Activated CD8-positive, alpha-beta T cell treated with anti-CD3 and anti-CD28 coated beads for 36 hours (primary cell): ENCODE results near the gene SALL1. TPM values are rescaled to one million over a fixed set of nuclear protein-coding genes. Genes with fewer than 3 reads are reported as not detected.

Experiments used
- ATAC-seq: fragments of 200-7000 bp; cut with Tn5 transposase; one replicate; pipeline ENCODE4 v1.10.0; 2021; ENCODE audit warnings: mild to moderate bottlenecking, moderate library complexity
- CTCF ChIA-PET: fragments of 350-600 bp; sonication (Branson Sonifier 250); formaldehyde crosslinking; loops from one replicate; lab custom pipeline; 2021; ENCODE audit warnings: antibody characterized with exemption; lab: Charles Lee
- POLR2A ChIA-PET: fragments of 350-600 bp; sonication (Branson Sonifier 250); formaldehyde crosslinking; loops from one replicate; lab custom pipeline; 2021; ENCODE audit warnings: antibody characterized with exemption; lab: Charles Lee
- DNase-seq: peaks from one replicate; pipeline ENCODE4 v3.0.0-alpha.2; 2020
- H3K27ac Mint-ChIP-seq: one replicate; pipeline ENCODE4 v1.8.0; 2021; ENCODE audit warnings: mild to moderate bottlenecking, mixed read lengths
- H3K27me3 Mint-ChIP-seq: one replicate; pipeline ENCODE4 v1.8.0; 2021; ENCODE audit warnings: mixed read lengths
- H3K36me3 Mint-ChIP-seq: one replicate; pipeline ENCODE4 v1.8.0; 2021; ENCODE audit warnings: low read depth, mixed read lengths
- H3K4me1 Mint-ChIP-seq: one replicate; pipeline ENCODE4 v1.8.0; 2021; ENCODE audit warnings: low read depth, mixed read lengths
- H3K4me3 Mint-ChIP-seq: one replicate; pipeline ENCODE4 v1.8.0; 2021; ENCODE audit warnings: mild to moderate bottlenecking, moderate library complexity, mixed read lengths
- H3K9me3 Mint-ChIP-seq: one replicate; pipeline ENCODE4 v1.8.0; 2021; ENCODE audit warnings: mixed read lengths
- CTCF ChIP-seq: fragments of 200-600 bp; IDR thresholded peaks from one replicate; pipeline ENCODE4 v1.8.0; 2022; ENCODE audit warnings: antibody characterized with exemption, mild to moderate bottlenecking
- intact Hi-C: fragments of 100-400 bp; cut with micrococcal nuclease; formaldehyde crosslinking; loops from one replicate; pipeline ENCODE4 v1.10.0; 2022
- total RNA-seq, 2 experiments: library from RNA; stranded (reverse); gene quantifications; one replicate each; pipeline ENCODE4 v1.2.3, GENCODE V29; 2021

SALL1 gene
- total RNA-seq, 2 experiments from 2014 or later: not detected

DNA sequence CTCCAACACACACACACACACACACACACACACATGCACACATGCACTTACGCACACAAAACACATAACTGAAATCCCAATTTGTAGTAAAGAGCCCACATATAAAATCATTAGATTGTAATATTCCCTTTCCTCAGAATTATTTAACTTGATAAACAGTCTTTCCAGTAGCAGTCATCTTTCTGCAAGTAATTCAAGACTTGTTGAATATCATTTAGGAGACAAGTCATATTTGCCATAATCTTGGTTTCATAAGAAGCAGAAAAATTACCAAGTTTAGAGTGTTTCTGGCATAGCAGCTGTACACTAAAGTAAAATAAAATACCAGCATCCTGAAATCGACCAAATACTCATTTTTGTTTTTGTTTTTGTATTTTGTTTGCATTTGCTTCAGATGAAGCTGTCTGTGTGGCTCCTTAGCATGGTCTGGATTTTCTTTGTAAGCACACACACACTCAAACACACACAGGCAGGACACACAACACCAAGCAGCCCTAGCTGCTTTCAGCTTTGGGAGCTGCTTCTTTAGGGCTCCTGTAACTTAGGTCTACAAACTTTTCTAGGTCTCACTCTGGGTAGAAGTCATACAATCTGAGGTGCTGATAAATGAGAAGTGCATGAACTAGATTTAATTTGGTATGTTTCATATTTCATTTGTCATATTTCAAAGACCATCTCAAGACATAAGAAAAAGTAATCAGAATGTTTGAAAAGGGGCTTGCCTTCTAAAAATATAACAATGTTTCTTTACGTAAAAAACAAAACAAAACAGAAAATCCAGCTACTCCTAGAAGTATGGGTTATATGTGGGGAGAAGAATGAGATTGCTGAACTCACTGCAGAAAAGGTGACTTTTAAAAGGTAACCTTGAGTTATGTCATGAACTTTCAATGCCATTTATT lies 3.0 kb downstream of the SALL1 start:
- DNase-seq: no peak
- H3K4me3 Mint-ChIP-seq: no peak overlapping the region
- no peaks in the 10 kb centered on the region for H3K9me3 Mint-ChIP-seq
- TF ChIP-seq CTCF: no peak
- ATAC-seq: no peak
- peaks cover 40% of the 10 kb centered on the region for H3K27me3 Mint-ChIP-seq
- POLR2A ChIA-PET: no interaction called here
- H3K4me1 Mint-ChIP-seq: peaks cover 3% of the 10 kb centered on the region
- intact Hi-C loops: no loop called here
- no peak overlapping the region for H3K27ac Mint-ChIP-seq
- CTCF ChIA-PET: no interaction called here
- H3K36me3 Mint-ChIP-seq: no peaks in the 10 kb centered on the region

DNA sequence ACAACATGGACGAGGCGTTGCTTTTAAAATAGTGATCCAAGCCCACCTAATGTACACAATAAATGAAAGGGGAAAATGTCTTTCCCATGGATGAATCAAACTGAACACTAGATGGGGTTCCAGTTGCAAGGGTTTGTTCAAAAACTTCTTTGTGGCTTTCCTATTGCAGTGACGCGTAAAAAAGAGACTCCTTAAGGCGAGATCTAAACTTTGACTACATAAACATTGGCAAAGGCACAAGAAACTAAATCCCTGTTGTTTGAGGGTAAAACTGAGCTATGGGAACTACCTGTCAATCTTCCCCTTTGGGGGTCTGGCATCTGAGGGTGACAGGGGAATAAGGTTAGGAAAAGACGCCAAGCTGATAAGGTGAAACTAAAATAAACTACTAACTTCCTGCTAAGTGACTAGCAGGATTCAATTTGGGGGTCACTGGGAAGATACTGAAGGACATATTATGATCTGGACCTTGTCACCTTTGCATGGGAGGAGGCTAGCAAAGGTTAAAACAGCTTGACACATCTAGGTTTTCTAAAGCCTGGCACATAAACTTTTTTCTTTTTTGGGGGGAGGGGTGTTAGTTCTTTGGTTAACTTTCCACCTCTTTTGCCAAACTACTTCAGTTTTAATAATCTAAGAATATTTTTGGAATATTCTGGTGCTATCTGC lies 4.7 kb downstream of the SALL1 start:
- ATAC-seq (no peak), DNase-seq (no peak)
- Mint-ChIP-seq H3K4me3 (no peak overlapping the region), H3K27me3 (peaks cover 36% of the 10 kb centered on the region), H3K36me3 (no peaks in the 10 kb centered on the region), H3K4me1 (no peaks in the 10 kb centered on the region), H3K27ac (no peak overlapping the region), H3K9me3 (no peaks in the 10 kb centered on the region)
- intact Hi-C loops: no loop called here
- no peak for TF ChIP-seq CTCF
- POLR2A ChIA-PET: no interaction called here
- CTCF ChIA-PET: no interaction called here

DNA sequence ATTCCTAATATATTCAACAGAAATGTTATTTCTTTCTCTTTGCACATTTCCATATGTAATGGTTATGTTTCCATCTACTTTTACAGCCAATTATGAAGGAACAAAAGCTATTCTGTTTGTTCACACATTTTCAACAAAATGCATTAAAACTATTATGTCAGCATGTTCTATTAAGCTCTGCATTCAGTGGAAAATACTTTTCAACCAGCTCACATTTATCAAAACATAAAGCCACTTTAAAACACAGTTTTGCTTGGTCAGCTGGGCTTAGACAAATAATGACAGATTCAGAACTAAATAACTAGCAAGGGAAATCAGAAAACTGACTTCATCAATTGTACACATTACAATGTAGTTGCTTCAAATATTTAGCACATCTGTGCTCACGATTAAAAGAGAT lies 6.9 kb downstream of the SALL1 start:
- ChIA-PET CTCF (no interaction called here), POLR2A (interaction anchor here (0.7 kb wide), 1 partner anchor 9 kb away, joined by 3 read pairs; no protein-coding TSS in a partner anchor)
- Mint-ChIP-seq H3K4me3 (no peak overlapping the region), H3K27ac (no peak overlapping the region), H3K9me3 (no peaks in the 10 kb centered on the region), H3K27me3 (peaks cover 24% of the 10 kb centered on the region), H3K36me3 (no peaks in the 10 kb centered on the region), H3K4me1 (no peaks in the 10 kb centered on the region)
- TF ChIP-seq CTCF: no peak
- no peak for ATAC-seq
- DNase-seq: no peak
- intact Hi-C loops: no loop called here

DNA sequence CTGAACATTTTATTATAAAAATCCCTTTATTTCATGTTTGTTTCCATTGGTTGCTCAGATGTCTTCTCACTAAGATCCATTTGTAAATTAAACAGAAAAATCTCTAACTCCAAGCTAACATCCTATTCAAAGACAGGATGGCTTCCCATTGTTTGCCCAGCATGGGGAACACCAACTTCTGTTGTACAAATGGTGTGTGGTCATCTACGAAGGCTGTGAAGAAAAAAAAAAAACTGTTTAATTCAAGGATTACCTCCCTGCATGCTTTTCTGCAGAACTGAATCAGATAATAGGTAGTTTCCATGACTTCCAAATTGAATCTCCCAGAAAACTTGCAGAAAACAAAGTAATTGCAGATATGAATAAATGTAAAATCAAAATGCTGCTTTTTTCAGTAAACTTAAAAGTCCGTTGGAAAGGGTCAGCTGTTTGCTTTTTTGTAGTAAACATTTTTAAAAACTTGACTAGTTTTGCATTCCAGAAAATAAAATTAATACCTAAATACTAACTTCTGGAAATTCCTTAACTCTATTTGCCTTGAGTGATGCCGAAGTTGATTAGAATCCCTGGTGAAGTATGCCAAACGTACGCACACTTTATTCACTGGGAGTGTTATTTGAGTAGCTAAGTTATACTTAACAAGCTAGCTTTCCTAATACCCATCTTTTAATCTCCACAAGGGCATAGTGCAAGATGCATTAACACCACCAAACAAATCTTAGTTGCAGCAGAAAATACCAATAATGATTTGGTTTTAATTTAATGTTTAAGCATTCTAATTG lies 7.7 kb downstream of the SALL1 start:
- Mint-ChIP-seq H3K27me3 (peaks cover 16% of the 10 kb centered on the region), H3K9me3 (no peaks in the 10 kb centered on the region), H3K27ac (no peak overlapping the region), H3K4me1 (no peaks in the 10 kb centered on the region), H3K36me3 (no peaks in the 10 kb centered on the region), H3K4me3 (no peak overlapping the region)
- DNase-seq (no peak), ATAC-seq (no peak)
- intact Hi-C loops: no loop called here
- TF ChIP-seq CTCF: no peak
- CTCF ChIA-PET: no interaction called here
- POLR2A ChIA-PET: interaction anchor here (0.7 kb wide), 1 partner anchor 8 kb away, joined by 3 read pairs; no protein-coding TSS in a partner anchor
